Astrocyte of the spinal cord (primary cell): ENCODE measurements around the gene CENPVL3.
"Not testable (repeated sequence)": the region's sequence is repeated elsewhere in the genome, so short reads cannot be mapped to it uniquely, and the experiment has no call there.

Experiments
- DNase-seq: peaks from one replicate; pipeline ENCODE4 v3.0.0; 2011; ENCODE audit warnings: low read depth, low spot score
- H3K4me3 ChIP-seq: 2 replicates; pipeline ENCODE4 v1.5.1; 2011; ENCODE audit warnings: low read depth, mild to moderate bottlenecking, low read length, moderate library complexity
- in situ Hi-C: cut with HindIII; loops from 2 replicates; pipeline ENCODE4 v1.10.0; 2017; ENCODE audit warnings: low sequenced_read_pairs
- TF ChIP-seq, protein P1 (sequence below): IDR thresholded peaks from 2 replicates; pipeline ENCODE4 v1.5.1; 2012; ENCODE audit warnings: low read depth, mild to moderate bottlenecking, low read length, inconsistent platforms

Gene CENPVL3

DNA sequence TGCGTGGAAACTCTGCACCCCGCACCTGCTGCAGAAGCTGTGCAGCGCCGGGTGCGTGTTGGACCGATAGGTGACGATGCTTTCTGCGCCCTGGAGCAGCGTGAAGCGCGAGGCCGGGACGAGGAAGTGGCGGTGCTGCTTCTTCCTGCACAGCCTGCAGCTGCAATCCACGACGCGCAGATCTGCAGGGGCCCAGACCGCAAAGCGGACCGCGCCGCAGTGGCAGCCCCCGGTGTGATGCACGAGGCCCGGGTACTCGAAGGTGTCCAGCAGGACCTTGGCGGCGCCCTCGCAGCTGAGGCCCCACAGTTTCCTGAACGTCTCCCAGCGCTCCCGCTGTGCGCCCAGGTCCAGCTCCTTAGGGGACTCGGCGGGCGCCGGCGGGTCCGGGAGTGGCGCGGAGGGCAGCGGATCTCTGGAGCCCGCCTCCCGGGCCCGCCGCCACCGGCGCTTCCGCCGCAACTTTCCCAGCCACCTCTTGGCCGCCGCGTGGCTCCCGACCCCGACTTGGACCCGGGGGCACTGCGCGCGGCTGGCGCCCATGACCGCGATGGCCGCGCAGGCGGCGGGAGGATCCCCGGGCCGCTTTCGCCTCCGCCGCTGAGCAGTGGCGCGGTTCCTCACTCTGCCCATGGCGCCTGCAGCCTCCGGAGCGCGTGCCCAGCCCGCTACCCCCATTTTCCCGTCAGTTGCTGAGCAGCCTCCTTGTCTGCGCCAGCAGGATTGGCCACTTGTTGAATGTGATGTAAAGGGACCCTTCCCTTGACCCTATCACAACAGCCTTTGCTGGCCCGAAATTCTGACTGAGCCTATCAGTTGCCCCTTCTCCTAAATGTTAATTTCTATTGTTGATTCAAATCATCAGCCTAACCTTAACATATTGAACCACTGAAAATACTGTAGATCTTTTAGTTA, at the start of gene CENPVL3:
CENPVL3 (minus strand) TSS at position 672 of the 915 bp plus-strand sequence; CDS start at position 633, 39 bp downstream.
- H3K4me3 ChIP-seq, in situ Hi-C loops, DNase-seq: not testable (repeated sequence)

DNA sequence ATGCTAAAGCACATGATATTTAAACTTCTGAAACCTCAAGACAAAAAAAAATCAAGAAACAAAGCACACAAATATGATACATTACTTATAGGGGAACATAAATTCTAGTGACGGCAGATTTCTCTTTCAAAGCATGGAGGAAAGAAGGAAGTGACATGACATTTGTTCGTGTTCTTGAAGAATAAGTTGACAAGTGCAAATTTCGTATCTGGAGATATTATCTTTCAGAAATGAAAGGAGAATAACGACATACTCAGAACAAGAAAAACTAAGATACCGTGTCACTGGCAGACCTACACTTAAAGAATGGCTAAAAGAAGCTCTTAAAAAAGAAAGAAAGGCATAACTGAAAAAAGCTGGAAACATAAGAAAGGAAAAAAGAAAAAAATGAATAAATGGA, 47.3 kb upstream of the CENPVL3 start:
- in situ Hi-C loops: no loop called here
- no peak overlapping the region for H3K4me3 ChIP-seq
- TF ChIP-seq, protein P1, sequence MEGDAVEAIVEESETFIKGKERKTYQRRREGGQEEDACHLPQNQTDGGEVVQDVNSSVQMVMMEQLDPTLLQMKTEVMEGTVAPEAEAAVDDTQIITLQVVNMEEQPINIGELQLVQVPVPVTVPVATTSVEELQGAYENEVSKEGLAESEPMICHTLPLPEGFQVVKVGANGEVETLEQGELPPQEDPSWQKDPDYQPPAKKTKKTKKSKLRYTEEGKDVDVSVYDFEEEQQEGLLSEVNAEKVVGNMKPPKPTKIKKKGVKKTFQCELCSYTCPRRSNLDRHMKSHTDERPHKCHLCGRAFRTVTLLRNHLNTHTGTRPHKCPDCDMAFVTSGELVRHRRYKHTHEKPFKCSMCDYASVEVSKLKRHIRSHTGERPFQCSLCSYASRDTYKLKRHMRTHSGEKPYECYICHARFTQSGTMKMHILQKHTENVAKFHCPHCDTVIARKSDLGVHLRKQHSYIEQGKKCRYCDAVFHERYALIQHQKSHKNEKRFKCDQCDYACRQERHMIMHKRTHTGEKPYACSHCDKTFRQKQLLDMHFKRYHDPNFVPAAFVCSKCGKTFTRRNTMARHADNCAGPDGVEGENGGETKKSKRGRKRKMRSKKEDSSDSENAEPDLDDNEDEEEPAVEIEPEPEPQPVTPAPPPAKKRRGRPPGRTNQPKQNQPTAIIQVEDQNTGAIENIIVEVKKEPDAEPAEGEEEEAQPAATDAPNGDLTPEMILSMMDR: no peak
- DNase-seq: no peak

DNA sequence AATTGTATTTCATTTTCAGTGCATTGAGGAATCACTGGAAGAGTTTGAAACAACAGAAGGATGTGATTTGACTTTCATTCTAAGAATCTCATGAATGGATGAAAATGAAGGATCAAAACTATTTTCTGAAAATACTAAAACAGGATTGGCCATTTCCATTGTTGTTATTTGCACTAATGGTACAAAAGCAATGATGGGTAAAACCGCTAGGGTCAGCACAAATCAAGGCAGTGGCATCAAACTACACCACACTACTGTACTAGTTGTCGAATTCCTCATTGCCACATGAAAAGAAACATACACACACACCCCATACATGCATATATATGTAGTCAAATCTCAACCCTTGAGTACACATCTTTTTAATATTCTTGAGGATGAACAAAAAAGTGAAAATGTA, 24.7 kb upstream of the CENPVL3 start:
- no peak overlapping the region for H3K4me3 ChIP-seq
- in situ Hi-C loops: no loop called here
- no peak for DNase-seq
- TF ChIP-seq, protein P1: no peak

DNA sequence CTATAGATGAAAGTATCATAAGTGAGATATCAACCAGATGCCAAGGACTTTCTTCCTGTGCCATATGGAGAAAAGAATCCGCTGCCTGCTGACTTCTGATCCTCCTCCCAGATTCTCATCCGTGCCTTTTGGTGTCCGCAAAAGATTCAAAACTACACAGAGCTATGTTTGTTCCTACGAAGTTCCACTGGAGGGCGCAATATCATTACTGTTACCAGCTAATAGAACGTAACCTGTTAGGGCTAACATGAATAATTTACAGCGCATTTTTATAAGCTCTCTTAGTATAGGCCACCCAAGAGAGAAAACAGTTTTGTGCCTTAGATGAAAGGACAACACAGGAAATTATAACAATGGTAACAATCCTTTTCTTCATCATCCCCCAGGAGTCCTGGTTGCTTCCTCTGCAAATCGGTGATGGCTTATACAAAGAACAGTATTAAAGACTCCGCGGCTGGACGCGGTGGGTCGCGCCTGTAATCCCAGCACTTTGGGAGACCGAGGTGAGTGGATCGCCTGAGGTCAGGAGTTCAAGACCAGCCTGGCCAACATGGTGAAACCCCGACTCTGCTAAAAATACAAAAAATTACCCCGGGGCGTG, 22.8 kb upstream of the CENPVL3 start:
- no peak overlapping the region for H3K4me3 ChIP-seq
- DNase-seq: peak; percentile 47
- TF ChIP-seq, protein P1: peak; percentile 50
- in situ Hi-C loops: no loop called here

DNA sequence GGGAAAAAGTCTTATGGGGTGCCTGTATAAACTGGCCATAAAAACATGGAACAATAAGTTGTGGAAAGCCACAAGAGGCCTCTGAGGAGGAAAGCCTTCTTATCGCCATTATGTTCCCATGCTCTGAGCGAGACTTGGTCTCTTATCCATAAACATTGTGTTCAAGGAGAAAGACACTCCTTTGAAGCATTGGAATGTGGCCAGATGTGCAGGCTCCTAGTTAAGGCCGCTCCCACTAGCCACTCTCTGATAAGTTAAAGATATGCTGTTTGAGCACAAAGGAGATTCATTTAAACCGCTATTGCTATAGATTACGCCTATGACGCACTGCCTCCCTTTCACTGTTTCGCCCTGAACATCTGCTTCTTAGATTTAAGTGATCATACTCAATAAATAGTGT, 17.8 kb upstream of the CENPVL3 start:
- in situ Hi-C loops, H3K4me3 ChIP-seq, DNase-seq: not testable (repeated sequence)

DNA sequence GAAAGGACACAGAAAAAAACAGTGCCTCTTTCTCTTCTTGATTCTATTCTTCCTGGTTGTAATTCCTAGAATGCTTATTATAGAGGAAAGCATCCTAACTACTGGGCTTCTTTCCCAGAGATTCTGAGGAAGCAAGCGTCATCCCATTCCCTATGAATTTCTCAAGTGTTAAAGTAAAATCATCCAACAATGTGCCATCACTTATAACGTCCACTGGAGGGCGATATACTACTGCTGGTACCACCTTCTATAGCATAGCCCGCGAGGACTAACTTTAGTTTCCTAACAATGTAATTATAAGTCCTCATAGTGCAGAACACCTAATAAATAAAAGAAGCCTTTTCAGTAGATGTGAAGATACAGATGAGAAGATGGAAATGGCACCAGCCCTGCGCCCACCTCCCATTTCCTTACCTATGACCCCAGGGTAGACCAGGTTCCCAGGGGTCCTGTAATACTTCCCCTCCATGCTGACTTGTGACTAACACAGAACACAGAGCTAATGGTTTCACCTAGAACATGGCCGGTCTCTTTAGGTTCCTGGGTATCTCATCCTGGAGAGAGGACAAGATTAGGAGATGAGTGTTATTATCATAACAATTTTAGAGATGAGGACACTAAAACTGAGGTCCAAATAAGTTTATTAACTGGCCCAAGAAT, 4.2 kb downstream of the CENPVL3 start:
- TF ChIP-seq, protein P1: peak; percentile 52
- in situ Hi-C loops: no loop called here
- no peak overlapping the region for H3K4me3 ChIP-seq
- peak; percentile 16 for DNase-seq

DNA sequence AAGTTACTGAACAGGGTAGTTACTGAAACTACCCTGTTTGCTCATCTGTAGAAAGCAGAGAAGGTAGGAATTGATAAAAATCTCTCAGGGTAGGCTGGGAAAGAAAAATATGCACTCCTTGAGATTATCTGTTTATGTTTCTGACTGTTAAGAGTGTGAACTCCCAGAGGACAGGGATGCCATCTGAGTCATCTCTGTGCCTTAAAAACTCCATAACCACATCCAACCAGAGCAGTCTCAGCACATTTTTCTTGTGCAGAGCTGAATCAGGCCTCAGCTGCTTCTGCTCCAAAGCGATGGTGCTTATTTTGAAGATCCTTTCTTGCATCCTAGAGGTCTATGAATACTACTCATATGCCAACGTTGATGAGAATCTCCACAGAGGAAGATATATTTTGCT, 9.9 kb downstream of the CENPVL3 start:
- TF ChIP-seq, protein P1: no peak
- no peak for DNase-seq
- H3K4me3 ChIP-seq: no peak overlapping the region
- in situ Hi-C loops: no loop called here
